ENCODE data around the gene TMEM9.

TMEM9 gene

GRCh38 chr1:201145132-201145531, 9.1 kb downstream of the TMEM9 start:
- DNase-seq (ENCODE audit: low spot score), result no peak

DNA sequence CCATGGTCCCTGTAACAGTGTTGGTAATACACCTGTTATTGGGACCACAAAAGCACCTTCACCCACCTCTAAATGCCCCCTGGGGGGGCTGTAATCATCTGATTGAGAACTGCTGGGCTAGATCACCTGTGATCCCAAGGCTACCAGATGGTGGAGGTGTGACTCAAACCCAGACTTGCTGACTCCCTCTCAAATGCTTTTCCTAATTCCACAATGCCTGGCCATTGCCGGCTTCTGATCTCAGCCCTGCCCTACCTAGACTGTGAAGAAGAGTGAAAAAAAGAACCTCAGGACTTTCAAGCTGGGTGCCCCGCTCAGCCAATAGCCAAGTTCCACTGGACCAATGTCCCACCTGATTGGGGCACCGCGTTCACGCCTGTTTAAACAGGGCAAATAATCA, 9.6 kb downstream of the TMEM9 start:
- no peak for DNase-seq (ENCODE audit: low spot score)

- no peak for DNase-seq (ENCODE audit: low spot score)
Measured at GRCh38 chr1:201143726-201144635, 10.3 kb downstream of the TMEM9 start.

DNA sequence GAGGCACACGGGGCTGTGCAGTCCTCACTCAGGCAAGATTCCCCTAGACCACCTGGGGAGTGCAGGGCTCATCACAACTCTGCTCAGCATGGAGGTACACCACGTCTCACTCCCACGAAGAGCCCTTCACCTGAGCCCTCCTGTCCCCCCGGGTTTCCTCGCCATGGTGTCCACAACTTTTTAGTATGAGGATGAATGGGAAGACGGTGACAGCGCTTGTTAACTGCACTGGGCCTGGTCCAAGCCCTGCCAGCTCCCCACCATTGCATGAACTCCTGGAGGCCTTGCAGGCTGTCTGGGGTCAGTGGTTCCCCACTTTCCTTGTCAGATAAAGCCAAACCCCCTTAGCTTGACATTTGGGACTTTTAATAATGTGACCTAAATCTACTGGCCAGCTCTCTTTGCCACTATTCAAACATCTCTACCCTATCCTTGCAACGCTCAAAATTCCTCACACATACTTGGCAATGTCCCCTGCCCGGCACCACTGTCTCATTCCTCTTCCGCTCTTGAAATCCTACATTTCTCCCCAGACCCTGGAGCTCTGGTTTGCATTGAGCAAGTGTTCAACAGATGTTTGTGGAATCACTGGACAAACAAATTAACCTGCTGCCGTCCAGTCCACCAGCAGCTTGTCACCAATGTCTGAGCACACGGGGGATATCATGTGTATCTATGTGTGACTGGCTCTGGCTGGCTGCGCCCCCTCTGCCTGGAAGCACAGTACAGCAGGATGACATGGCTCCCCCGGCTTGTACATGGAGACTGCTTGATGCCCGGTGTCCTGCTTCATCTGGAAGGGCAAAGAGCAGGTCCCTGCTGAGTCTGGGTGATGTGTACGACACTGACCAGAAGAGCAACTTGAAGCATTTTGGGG, 11.2 kb downstream of the TMEM9 start:
- DNase-seq (ENCODE audit: low spot score), result no peak

DNA sequence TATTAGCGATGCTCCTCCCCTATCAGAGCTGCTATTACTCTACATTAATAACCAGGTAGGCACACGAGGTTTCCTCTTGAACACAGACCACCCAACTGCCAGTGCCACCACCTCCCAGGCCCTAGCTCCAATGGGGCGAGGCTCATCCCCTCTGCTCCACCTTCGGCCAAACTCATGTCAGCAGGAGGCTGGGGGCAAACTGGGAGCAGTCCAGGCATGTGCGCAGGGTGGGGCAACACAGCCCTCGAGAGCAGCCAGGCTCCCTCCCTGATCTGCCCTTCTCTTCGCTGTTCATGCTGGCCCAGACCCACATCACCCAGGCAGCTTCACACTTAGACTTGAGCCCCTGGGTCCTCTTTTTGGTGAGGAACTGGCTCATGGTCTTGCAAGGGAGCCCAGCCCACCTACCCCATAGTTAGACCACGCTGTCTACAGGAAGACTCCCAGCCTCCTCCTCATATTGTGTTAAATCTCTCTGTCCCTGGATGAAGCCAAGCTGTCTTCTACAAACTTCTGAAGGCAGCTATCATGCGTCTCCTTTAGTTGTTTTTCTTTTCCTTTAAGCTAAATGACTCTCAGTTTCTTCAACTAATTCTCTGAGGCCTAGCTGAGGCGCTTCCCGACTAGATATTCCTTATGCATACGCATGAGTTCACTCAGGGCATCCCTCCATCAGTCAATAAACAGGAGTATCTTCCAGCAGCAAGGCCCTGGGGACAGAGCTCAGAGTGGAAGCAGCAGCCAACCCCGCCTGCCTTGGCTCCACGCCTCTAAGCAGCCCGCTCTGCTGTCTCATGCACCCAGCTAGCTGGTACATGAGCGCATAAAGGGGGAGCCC, 12.0 kb downstream of the TMEM9 start:
- DNase-seq (ENCODE audit: low spot score), result no peak

- DNase-seq (ENCODE audit: low spot score), result no peak
Measured at GRCh38 chr1:201141418-201141817, 12.9 kb downstream of the TMEM9 start.

- no peak for DNase-seq (ENCODE audit: low spot score)
Measured at GRCh38 chr1:201140941-201141260, 13.4 kb downstream of the TMEM9 start.

DNA sequence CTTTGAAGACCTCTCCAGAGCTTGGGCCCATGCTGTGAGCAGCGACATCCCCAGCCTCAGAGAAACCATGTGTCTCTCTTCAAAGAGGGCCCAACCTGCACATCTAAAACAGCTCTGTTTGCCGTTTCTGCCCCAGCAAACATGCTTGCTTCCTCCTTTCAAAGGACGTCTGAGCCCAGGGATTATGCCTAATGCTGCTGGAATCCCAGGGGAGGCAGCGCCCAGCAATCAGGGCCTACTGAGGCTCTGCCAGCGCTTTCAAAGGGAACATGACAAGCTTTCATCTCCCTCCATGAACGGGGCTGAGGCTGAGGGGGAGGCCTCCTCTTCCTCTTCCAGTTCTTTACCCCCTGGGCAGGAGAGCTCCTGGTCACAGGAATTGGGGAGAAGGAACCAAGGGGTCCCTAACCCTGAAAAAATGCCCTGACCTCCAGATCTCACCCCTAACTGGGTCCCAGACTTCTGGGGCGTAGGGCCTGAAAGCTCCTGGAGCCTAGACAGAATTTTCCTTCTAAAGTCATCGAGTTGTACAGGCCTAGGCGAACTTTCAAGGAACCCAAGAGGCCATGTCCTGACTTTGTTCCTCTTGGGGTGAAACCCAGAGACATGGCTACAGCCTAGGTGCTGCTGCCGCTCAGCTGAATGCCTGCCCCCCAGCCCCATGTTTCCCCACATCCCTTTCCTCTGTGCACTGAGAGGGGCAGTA, 13.9 kb downstream of the TMEM9 start:
- DNase-seq (ENCODE audit: low spot score), result no peak

DNA sequence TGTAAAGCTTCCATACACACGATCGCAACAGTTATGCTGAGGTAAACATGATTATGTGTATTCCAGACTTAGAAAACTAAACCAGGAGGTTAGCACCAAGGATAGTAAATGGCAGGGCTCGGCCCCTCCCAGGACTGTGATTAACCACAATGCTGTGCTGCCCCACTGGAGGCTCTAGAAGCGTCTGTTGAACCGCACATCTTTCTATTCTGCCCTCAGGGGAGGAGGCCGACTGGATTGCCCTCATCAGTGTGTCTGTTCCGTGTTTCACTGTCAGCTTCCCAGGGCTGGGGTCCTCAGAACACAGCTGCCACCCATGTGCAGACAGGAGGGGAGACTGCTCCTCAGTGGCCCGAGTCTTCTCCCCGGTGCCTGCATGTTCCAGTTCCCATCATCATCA, 14.5 kb downstream of the TMEM9 start:
- no peak for DNase-seq (ENCODE audit: low spot score)

DNA sequence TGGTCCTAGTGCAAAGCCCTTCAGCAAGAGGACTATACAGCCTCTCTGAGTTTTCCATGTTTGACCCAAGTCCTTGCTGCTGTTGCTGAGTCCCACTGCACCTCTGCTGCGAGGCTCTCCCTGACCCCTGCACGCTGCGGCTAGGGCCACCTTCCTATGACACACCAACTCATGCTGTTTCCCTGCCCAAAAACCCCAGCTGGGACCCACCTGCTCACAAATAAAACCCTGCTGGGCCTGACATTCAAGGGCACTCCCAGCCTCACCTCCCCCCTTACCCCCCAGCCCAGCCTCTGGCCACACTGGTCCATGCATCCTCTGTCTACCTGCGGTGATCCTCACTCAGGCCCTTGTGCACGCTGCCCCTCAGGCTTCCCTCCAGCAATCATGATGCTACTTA, 15.0 kb downstream of the TMEM9 start:
- no peak for DNase-seq (ENCODE audit: low spot score)

GRCh38 chr1:201138311-201138840, 15.9 kb downstream of the TMEM9 start:
- no peak for DNase-seq (ENCODE audit: low spot score)

- DNase-seq (ENCODE audit: low spot score), result no peak
Measured at GRCh38 chr1:201137579-201138310, 16.5 kb downstream of the TMEM9 start.

GRCh38 chr1:201137024-201137392, 17.3 kb downstream of the TMEM9 start:
- no peak for DNase-seq (ENCODE audit: low spot score)

GRCh38 chr1:201136355-201137023, 17.8 kb downstream of the TMEM9 start:
- DNase-seq (ENCODE audit: low spot score), result no peak

DNA sequence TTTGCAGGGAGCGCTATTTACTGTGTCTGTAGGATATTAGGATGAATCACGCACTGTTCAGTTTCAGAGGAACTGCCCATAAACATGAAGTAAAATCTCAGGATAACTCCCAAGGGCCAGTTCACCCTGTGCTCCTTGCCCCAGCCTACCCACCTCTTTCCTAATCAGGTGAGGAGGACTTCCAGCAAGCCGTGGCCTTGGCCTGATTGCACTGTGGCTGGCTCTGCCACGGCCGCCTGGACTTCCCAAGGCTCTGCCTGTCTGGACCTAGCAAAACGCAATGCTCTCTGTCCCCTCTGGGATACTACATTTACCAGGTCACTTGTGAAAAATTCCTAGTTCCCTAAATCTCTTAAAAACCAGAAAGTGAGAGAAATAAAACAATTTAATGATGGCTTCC, 19.9 kb downstream of the TMEM9 start:
- DNase-seq (ENCODE audit: low spot score), result no peak

- DNase-seq (ENCODE audit: low spot score), result no peak
Measured at GRCh38 chr1:201131398-201131797, 22.9 kb downstream of the TMEM9 start.

- DNase-seq (ENCODE audit: low spot score), result no peak
Measured at GRCh38 chr1:201128962-201129361, 25.3 kb downstream of the TMEM9 start.

DNA sequence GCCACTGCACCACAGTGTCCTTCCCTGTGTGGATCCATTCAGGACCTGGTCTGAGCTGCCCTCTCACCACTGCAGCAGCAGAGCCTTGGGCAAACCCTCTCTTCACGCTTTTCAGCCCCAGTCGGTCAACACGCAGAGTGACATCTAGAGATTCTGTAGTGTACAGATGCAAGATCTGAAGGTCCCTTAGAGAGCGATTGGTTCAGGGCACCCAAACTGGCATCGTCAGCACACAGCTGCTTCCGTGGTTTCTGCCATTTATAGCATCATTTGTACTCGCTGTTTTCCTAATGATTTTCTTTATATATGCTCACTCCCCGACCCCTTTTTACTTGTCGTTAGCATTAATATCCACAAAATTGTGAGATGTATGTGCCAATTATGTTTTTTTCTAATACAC, 25.8 kb downstream of the TMEM9 start:
- no peak for DNase-seq (ENCODE audit: low spot score)

GRCh38 chr1:201127755-201128455, 26.4 kb downstream of the TMEM9 start:
- no peak for DNase-seq (ENCODE audit: low spot score)

All from germinal center (tissue), 1 donor.